ENCODE measurements around the gene CAMK2D.

CAMK2D gene

DNA sequence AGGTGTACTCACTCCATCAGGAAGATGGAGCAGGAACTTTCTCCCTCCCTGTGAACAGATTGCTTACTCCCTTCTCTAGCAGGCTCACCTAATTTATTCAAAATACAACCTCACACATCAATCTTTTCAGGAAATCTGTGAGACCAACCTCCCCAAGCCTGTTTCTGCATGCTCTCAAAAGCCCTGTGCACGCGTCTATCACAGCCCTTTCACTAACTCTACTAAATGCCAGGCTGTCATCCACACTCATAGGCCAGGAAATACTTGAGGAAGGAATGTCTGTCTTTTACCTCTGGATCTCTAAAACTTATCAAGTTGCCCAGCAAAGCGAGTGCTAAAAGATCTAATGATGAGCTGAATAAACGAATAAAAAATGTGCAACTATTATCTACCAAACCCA is 11.2 kb downstream of the CAMK2D start:
- no peak overlapping the region for H3K9ac ChIP-seq (ENCODE audit: low read length)
- peaks cover 3% of the 10 kb centered on the region; the same call in 1 of the 2 replicates for H3K36me3 ChIP-seq (ENCODE audit: control insufficient read depth, insufficient read depth, low read length)
- no peak overlapping the region for H3K4me3 ChIP-seq (ENCODE audit: low read depth, low read length)
- no peaks in the 10 kb centered on the region for H3K9me3 ChIP-seq (ENCODE audit: control insufficient read depth, insufficient read depth, low read depth, low read length)
- H3K4me1 ChIP-seq (ENCODE audit: control insufficient read depth, insufficient read depth, low read length) = no peaks in the 10 kb centered on the region
- no peak overlapping the region for H3K27ac ChIP-seq (ENCODE audit: low read depth, low read length)
- H3K27me3 ChIP-seq (ENCODE audit: control insufficient read depth, insufficient read depth, low read length) = no peaks in the 10 kb centered on the region

DNA sequence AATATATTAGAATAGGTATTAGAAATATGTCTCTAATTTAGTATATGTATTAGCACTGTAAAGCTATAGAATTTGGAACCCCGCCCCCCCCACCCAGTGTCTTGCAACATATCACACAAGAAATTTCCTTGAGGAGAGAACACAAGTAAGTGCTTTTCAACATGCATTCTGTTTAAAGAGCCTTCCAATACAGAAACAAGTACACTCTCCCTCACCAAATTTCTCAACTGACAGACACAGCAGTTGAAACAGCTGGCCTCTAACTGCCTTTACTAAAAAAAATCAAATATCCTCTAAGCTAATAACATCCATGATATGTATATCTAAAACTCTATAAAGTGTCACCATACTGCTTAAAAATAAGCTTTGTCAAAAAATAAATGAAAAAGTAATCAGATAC is 12.4 kb downstream of the CAMK2D start:
- Histone ChIP-seq H3K36me3 (ENCODE audit: control insufficient read depth, insufficient read depth, low read length) (peaks cover 3% of the 10 kb centered on the region; the same call in 1 of the 2 replicates), H3K27me3 (ENCODE audit: control insufficient read depth, insufficient read depth, low read length) (no peaks in the 10 kb centered on the region)

GRCh38 chr4:113747949-113748348 is 13.6 kb downstream of the CAMK2D start:
- Histone ChIP-seq H3K9me3 (ENCODE audit: control insufficient read depth, insufficient read depth, low read depth, low read length) (no peaks in the 10 kb centered on the region), H3K4me3 (ENCODE audit: low read depth, low read length) (no peak overlapping the region), H3K27ac (ENCODE audit: low read depth, low read length) (0 out of 2 replicates have a peak overlapping the region, but pooled peaks have one; percentile 1), H3K9ac (ENCODE audit: low read length) (no peak overlapping the region), H3K36me3 (ENCODE audit: control insufficient read depth, insufficient read depth, low read length) (peaks cover 3% of the 10 kb centered on the region; the same call in 1 of the 2 replicates), H3K27me3 (ENCODE audit: control insufficient read depth, insufficient read depth, low read length) (no peaks in the 10 kb centered on the region), H3K4me1 (ENCODE audit: control insufficient read depth, insufficient read depth, low read length) (no peaks in the 10 kb centered on the region)

More for the DNA sequence above, 12.4 kb downstream of the CAMK2D start:
- H3K9me3 ChIP-seq (ENCODE audit: control insufficient read depth, insufficient read depth, low read depth, low read length) = no peaks in the 10 kb centered on the region
- H3K4me1 ChIP-seq (ENCODE audit: control insufficient read depth, insufficient read depth, low read length) = no peaks in the 10 kb centered on the region
- no peak overlapping the region for H3K4me3 ChIP-seq (ENCODE audit: low read depth, low read length)
- H3K27ac ChIP-seq (ENCODE audit: low read depth, low read length) = no peak overlapping the region
- no peak overlapping the region for H3K9ac ChIP-seq (ENCODE audit: low read length)

- no peak overlapping the region for H3K4me3 ChIP-seq (ENCODE audit: low read depth, low read length)
- no peaks in the 10 kb centered on the region for H3K27me3 ChIP-seq (ENCODE audit: control insufficient read depth, insufficient read depth, low read length)
- no peaks in the 10 kb centered on the region for H3K4me1 ChIP-seq (ENCODE audit: control insufficient read depth, insufficient read depth, low read length)
- H3K9ac ChIP-seq (ENCODE audit: low read length) = no peak overlapping the region
- no peaks in the 10 kb centered on the region for H3K9me3 ChIP-seq (ENCODE audit: control insufficient read depth, insufficient read depth, low read depth, low read length)
- peaks cover 3% of the 10 kb centered on the region; the same call in 1 of the 2 replicates for H3K36me3 ChIP-seq (ENCODE audit: control insufficient read depth, insufficient read depth, low read length)
- no peak overlapping the region for H3K27ac ChIP-seq (ENCODE audit: low read depth, low read length)
Measured at GRCh38 chr4:113745711-113746110, 15.8 kb downstream of the CAMK2D start.

- H3K9ac ChIP-seq (ENCODE audit: low read length) = no peak overlapping the region
- no peaks in the 10 kb centered on the region for H3K27me3 ChIP-seq (ENCODE audit: control insufficient read depth, insufficient read depth, low read length)
- no peaks in the 10 kb centered on the region for H3K4me1 ChIP-seq (ENCODE audit: control insufficient read depth, insufficient read depth, low read length)
- H3K27ac ChIP-seq (ENCODE audit: low read depth, low read length) = no peak overlapping the region
- H3K9me3 ChIP-seq (ENCODE audit: control insufficient read depth, insufficient read depth, low read depth, low read length) = no peaks in the 10 kb centered on the region
- H3K36me3 ChIP-seq (ENCODE audit: control insufficient read depth, insufficient read depth, low read length) = peaks cover 3% of the 10 kb centered on the region; the same call in 1 of the 2 replicates
- H3K4me3 ChIP-seq (ENCODE audit: low read depth, low read length) = no peak overlapping the region
Measured at GRCh38 chr4:113744667-113745240, 16.8 kb downstream of the CAMK2D start.

DNA sequence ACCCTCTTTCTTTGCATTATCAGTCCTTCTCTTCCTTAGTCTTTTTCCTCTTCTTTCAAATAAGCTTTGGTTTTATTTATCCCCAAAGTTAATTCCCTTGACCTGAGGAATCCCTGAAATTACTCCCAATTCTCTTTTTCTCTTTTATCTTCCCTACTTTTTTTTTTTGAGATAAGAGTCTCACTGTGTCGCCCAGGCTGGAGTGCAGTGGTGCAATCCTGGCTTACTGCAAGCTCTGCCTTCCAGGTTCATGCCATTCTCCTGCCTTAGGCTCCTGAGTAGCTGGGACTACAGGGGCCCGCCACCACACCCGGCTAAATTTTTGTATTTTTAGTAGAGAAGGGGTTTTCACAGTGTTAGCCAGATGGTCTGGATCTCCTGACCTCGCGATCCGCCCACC is 17.8 kb downstream of the CAMK2D start:
- Histone ChIP-seq H3K36me3 (ENCODE audit: control insufficient read depth, insufficient read depth, low read length) (peaks cover 3% of the 10 kb centered on the region; the same call in 1 of the 2 replicates), H3K4me3 (ENCODE audit: low read depth, low read length) (no peak overlapping the region), H3K9ac (ENCODE audit: low read length) (no peak overlapping the region), H3K4me1 (ENCODE audit: control insufficient read depth, insufficient read depth, low read length) (peaks cover 6% of the 10 kb centered on the region), H3K27me3 (ENCODE audit: control insufficient read depth, insufficient read depth, low read length) (no peaks in the 10 kb centered on the region), H3K27ac (ENCODE audit: low read depth, low read length) (no peak overlapping the region), H3K9me3 (ENCODE audit: control insufficient read depth, insufficient read depth, low read depth, low read length) (no peaks in the 10 kb centered on the region)

DNA sequence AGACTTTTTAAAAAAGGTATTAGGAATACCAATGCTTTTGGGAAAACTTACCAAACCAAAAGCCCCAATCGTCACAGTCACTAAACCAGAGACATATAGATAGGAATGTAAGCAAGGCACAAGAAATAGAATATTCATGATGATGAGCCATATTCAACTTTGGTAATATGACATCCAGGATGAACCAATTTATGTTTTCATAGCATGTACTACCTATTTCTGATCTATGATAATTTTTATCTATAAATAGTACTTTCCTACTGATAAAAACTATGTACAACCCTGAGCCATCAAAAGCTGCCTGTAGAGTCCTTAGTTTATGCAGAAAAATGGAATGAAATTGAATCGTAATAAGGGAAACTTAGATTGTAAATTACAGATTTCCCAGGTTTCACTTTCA is 18.9 kb downstream of the CAMK2D start:
- H3K4me1 ChIP-seq (ENCODE audit: control insufficient read depth, insufficient read depth, low read length) = peaks cover 6% of the 10 kb centered on the region
- H3K27me3 ChIP-seq (ENCODE audit: control insufficient read depth, insufficient read depth, low read length) = no peaks in the 10 kb centered on the region
- peaks cover 3% of the 10 kb centered on the region; the same call in 1 of the 2 replicates for H3K36me3 ChIP-seq (ENCODE audit: control insufficient read depth, insufficient read depth, low read length)
- no peak overlapping the region for H3K9ac ChIP-seq (ENCODE audit: low read length)
- no peaks in the 10 kb centered on the region for H3K9me3 ChIP-seq (ENCODE audit: control insufficient read depth, insufficient read depth, low read depth, low read length)
- H3K27ac ChIP-seq (ENCODE audit: low read depth, low read length) = no peak overlapping the region
- H3K4me3 ChIP-seq (ENCODE audit: low read depth, low read length) = no peak overlapping the region

GRCh38 chr4:113741956-113742355 is 19.6 kb downstream of the CAMK2D start:
- H3K9me3 ChIP-seq (ENCODE audit: control insufficient read depth, insufficient read depth, low read depth, low read length) = no peaks in the 10 kb centered on the region
- no peak overlapping the region for H3K9ac ChIP-seq (ENCODE audit: low read length)
- H3K4me3 ChIP-seq (ENCODE audit: low read depth, low read length) = no peak overlapping the region
- H3K36me3 ChIP-seq (ENCODE audit: control insufficient read depth, insufficient read depth, low read length) = peaks cover 3% of the 10 kb centered on the region; the same call in 1 of the 2 replicates
- no peak overlapping the region for H3K27ac ChIP-seq (ENCODE audit: low read depth, low read length)
- H3K27me3 ChIP-seq (ENCODE audit: control insufficient read depth, insufficient read depth, low read length) = no peaks in the 10 kb centered on the region
- peaks cover 6% of the 10 kb centered on the region for H3K4me1 ChIP-seq (ENCODE audit: control insufficient read depth, insufficient read depth, low read length)

- Histone ChIP-seq H3K9me3 (ENCODE audit: control insufficient read depth, insufficient read depth, low read depth, low read length) (no peaks in the 10 kb centered on the region), H3K27ac (ENCODE audit: low read depth, low read length) (no peak overlapping the region), H3K4me3 (ENCODE audit: low read depth, low read length) (no peak overlapping the region), H3K27me3 (ENCODE audit: control insufficient read depth, insufficient read depth, low read length) (no peaks in the 10 kb centered on the region), H3K36me3 (ENCODE audit: control insufficient read depth, insufficient read depth, low read length) (peaks cover 3% of the 10 kb centered on the region; the same call in 1 of the 2 replicates), H3K4me1 (ENCODE audit: control insufficient read depth, insufficient read depth, low read length) (peaks cover 6% of the 10 kb centered on the region), H3K9ac (ENCODE audit: low read length) (no peak overlapping the region)
Measured at GRCh38 chr4:113740857-113741379, 20.6 kb downstream of the CAMK2D start.

- H3K27me3 ChIP-seq (ENCODE audit: control insufficient read depth, insufficient read depth, low read length) = no peaks in the 10 kb centered on the region
- H3K36me3 ChIP-seq (ENCODE audit: control insufficient read depth, insufficient read depth, low read length) = no peaks in the 10 kb centered on the region
- H3K9me3 ChIP-seq (ENCODE audit: control insufficient read depth, insufficient read depth, low read depth, low read length) = no peaks in the 10 kb centered on the region
- H3K4me1 ChIP-seq (ENCODE audit: control insufficient read depth, insufficient read depth, low read length) = peaks cover 6% of the 10 kb centered on the region
- no peak overlapping the region for H3K9ac ChIP-seq (ENCODE audit: low read length)
- H3K4me3 ChIP-seq (ENCODE audit: low read depth, low read length) = no peak overlapping the region
- no peak overlapping the region for H3K27ac ChIP-seq (ENCODE audit: low read depth, low read length)
Measured at GRCh38 chr4:113739197-113739596, 22.3 kb downstream of the CAMK2D start.

- Histone ChIP-seq H3K4me1 (ENCODE audit: control insufficient read depth, insufficient read depth, low read length) (peaks cover 6% of the 10 kb centered on the region), H3K4me3 (ENCODE audit: low read depth, low read length) (no peak overlapping the region), H3K9ac (ENCODE audit: low read length) (no peak overlapping the region), H3K36me3 (ENCODE audit: control insufficient read depth, insufficient read depth, low read length) (no peaks in the 10 kb centered on the region), H3K27ac (ENCODE audit: low read depth, low read length) (no peak overlapping the region), H3K27me3 (ENCODE audit: control insufficient read depth, insufficient read depth, low read length) (no peaks in the 10 kb centered on the region), H3K9me3 (ENCODE audit: control insufficient read depth, insufficient read depth, low read depth, low read length) (no peaks in the 10 kb centered on the region)
Measured at GRCh38 chr4:113738251-113738650, 23.3 kb downstream of the CAMK2D start.
